HCT116 (cell line): ENCODE measurements around the gene TMEM50B. TPM values are rescaled to one million over a fixed set of nuclear protein-coding genes. Genes with fewer than 3 reads are reported as not detected.

Source experiments
- ATAC-seq: fragments of 200-7000 bp; cut with Tn5 transposase; 2 replicates; pipeline ENCODE4 v1.9.1; 2020; ENCODE audit warnings: mild to moderate bottlenecking, moderate library complexity
- BruUV-seq: library from RNA; stranded (reverse); fragments of 400-500 nt; replicated peaks from 2 replicates; lab custom pipeline; 2021; lab: Mats Ljungman, UMichigan
- CTCF ChIA-PET: fragments of 300-600 bp; sonication (Branson Sonifier 250); formaldehyde crosslinking; loops from one replicate; lab custom pipeline; 2021; ENCODE audit warnings: antibody characterized with exemption; lab: Charles Lee
- POLR2A ChIA-PET: fragments of 300-600, 350-600 bp; sonication (Branson Sonifier 250); formaldehyde crosslinking; loops from one replicate; lab custom pipeline; 2021; ENCODE audit warnings: antibody characterized with exemption; lab: Charles Lee
- RAD21 ChIA-PET, 2 experiments: fragments of 300-600 bp; sonication (Branson Sonifier 250); formaldehyde crosslinking; loops; one replicate each; lab custom pipeline; 2023; ENCODE audit warnings: low total read pairs in 2 of 2; ENCODE audit not compliant: uncharacterized antibody in 2 of 2, unreplicated experiment in 2 of 2, low non-redundant PET in 1 of 2; lab: Charles Lee
- DNase-seq: peaks from one replicate; pipeline ENCODE4 v3.0.0-alpha.2; 2010; ENCODE audit warnings: low read depth, low spot score
- H2AFZ ChIP-seq: fragments of 200-600 bp; shearing (Covaris generic), sonication (generic); 2 replicates; pipeline ENCODE4 v1.6.1; 2017; ENCODE audit warnings: low read depth, mixed run types, mixed read lengths, antibody characterized with exemption, low read length; ENCODE audit not compliant: poor library complexity, severe bottlenecking
- H3K27ac ChIP-seq: 2 replicates; pipeline ENCODE4 v1.5.1; 2012; ENCODE audit warnings: low read depth, low read length
- H3K27me3 ChIP-seq: fragments of 200-600 bp; sonication (generic); 2 replicates; pipeline ENCODE4 v1.6.1; 2016; ENCODE audit warnings: mixed run types, low read length, mixed read lengths; ENCODE audit not compliant: insufficient read depth
- H3K36me3 ChIP-seq, 2 experiments: fragments of 200-500 bp in 1 of 2; fragments of 200-600 bp in 1 of 2; sonication (Bioruptor generic) in 1 of 2; sonication (generic) in 1 of 2; 2 replicates each; pipeline versions ENCODE4 v1.5.1 to v1.6.1; 2014 to 2016; ENCODE audit warnings: low read length in 2 of 2, inconsistent platforms in 1 of 2, mixed read lengths in 1 of 2, mixed run types in 1 of 2; ENCODE audit not compliant: insufficient read depth in 2 of 2, control insufficient read depth in 1 of 2
- H3K4me1 ChIP-seq, 2 experiments: fragments of 200-600 bp in 1 of 2; sonication (generic) in 1 of 2; 2 replicates each; pipeline versions ENCODE4 v1.5.1 to v1.6.1; 2012 to 2017; ENCODE audit warnings: low read length in 2 of 2, inconsistent platforms in 1 of 2, mild to moderate bottlenecking in 1 of 2, mixed read lengths in 1 of 2, mixed run types in 1 of 2, moderate library complexity in 1 of 2; ENCODE audit not compliant: insufficient read depth in 2 of 2, control insufficient read depth in 1 of 2
- H3K4me2 ChIP-seq: fragments of 200-600 bp; sonication (generic); 2 replicates; pipeline ENCODE4 v1.6.1; 2017; ENCODE audit warnings: mixed run types, low read length, mixed read lengths
- H3K4me3 ChIP-seq, 2 experiments: fragments of 200-600 bp in 1 of 2; sonication (generic) in 1 of 2; replicated peaks in 1 of 2; 2 replicates each; pipeline ENCODE4 v1.5.1; 2011 to 2016; ENCODE audit warnings: low read length in 2 of 2, control low read depth in 1 of 2, low read depth in 1 of 2, mild to moderate bottlenecking in 1 of 2, mixed read lengths in 1 of 2, mixed run types in 1 of 2
- H3K79me2 ChIP-seq: fragments of 200-600 bp; sonication (generic); 2 replicates; pipeline ENCODE4 v1.6.1; 2017; ENCODE audit warnings: mild to moderate bottlenecking, mixed run types, low read length, moderate library complexity, mixed read lengths; ENCODE audit not compliant: insufficient read depth
- H3K9ac ChIP-seq: fragments of 200-600 bp; sonication (generic); 2 replicates; pipeline ENCODE4 v1.6.1; 2016; ENCODE audit warnings: low read length, mixed read lengths
- H3K9me2 ChIP-seq: fragments of 200-600 bp; sonication (generic), shearing (Covaris generic); 2 replicates; pipeline ENCODE4 v1.6.1; 2017; ENCODE audit warnings: mixed run types, mild to moderate bottlenecking, moderate library complexity; ENCODE audit not compliant: insufficient read depth
- H3K9me3 ChIP-seq, 2 experiments: fragments of 200-500 bp in 1 of 2; fragments of 200-600 bp in 1 of 2; sonication (Bioruptor generic) in 1 of 2; sonication (generic) in 1 of 2; 2 replicates each; pipeline ENCODE4 v1.6.1; 2014 to 2017; ENCODE audit warnings: low read length in 2 of 2, mixed read lengths in 2 of 2, inconsistent platforms in 1 of 2, low read depth in 1 of 2, mild to moderate bottlenecking in 1 of 2, mixed run types in 1 of 2, moderate library complexity in 1 of 2; ENCODE audit not compliant: control insufficient read depth in 1 of 2, insufficient read depth in 1 of 2
- H4K20me1 ChIP-seq: fragments of 200-600 bp; sonication (generic), shearing (Covaris generic); 2 replicates; pipeline ENCODE4 v1.6.1; 2017; ENCODE audit warnings: mixed run types, mild to moderate bottlenecking, moderate library complexity; ENCODE audit not compliant: insufficient read depth
- CEBPB ChIP-seq: IDR thresholded peaks from 2 replicates; pipeline ENCODE4 v1.6.1; 2012; ENCODE audit warnings: low read depth
- ELF1 ChIP-seq: IDR thresholded peaks from 2 replicates; pipeline ENCODE4 v1.6.1; 2012; ENCODE audit warnings: low read depth, borderline replicate concordance
- POLR2A ChIP-seq: IDR thresholded peaks from 2 replicates; pipeline ENCODE4 v1.7.0; 2011; ENCODE audit warnings: borderline replicate concordance; ENCODE audit not compliant: insufficient read depth, insufficient read length; ENCODE audit errors: extremely low read depth
- REST ChIP-seq: IDR thresholded peaks from 2 replicates; pipeline ENCODE4 v1.6.1; 2012; ENCODE audit warnings: low read depth
- SRF ChIP-seq: IDR thresholded peaks from 2 replicates; pipeline ENCODE4 v1.6.1; 2012; ENCODE audit warnings: low read depth
- ZFX ChIP-seq: fragments of 450-650 bp; IDR thresholded peaks from 2 replicates; pipeline ENCODE4 v1.6.1; 2017
- intact Hi-C: fragments of 100-400 bp; cut with micrococcal nuclease; formaldehyde crosslinking; loops from 2 replicates; pipeline ENCODE4 v1.10.0; 2022
- total RNA-seq: library from RNA; stranded (reverse); gene quantifications from one replicate; pipeline ENCODE4 v1.2.1, GENCODE V29; 2021; ENCODE audit not compliant: unreplicated experiment

The TMEM50B gene
- total RNA-seq, 1 experiment from 2014 or later = 18.8 TPM

GRCh38 chr21:33477066-33477465, 2.7 kb downstream of the TMEM50B start:
- ChIA-PET POLR2A (interaction anchor here (1.3 kb wide), 1 partner anchor 15 kb away, joined by 4 read pairs; the partner anchor contains the start of gene DNAJC28), CTCF (interaction anchor here (0.6 to 1.2 kb wide), 2 partner anchors 277 to 706 kb away, joined by 3 to 4 read pairs; partner anchors contain the start of gene PAXBP1), RAD21 (no interaction called here)
- TF ChIP-seq CEBPB (no peak), ELF1 (no peak)
- Histone ChIP-seq H3K9me3 (0 out of 4 replicates have a peak, but pooled peaks cover 0 to 6% of the 10 kb centered on the region in 2 experiments), H3K9me2 (no peaks in the 10 kb centered on the region), H3K4me2 (no peak overlapping the region), H2AFZ (no peak overlapping the region), H3K4me1 (peaks cover 5 to 13% of the 10 kb centered on the region in 2 experiments), H4K20me1 (no peaks in the 10 kb centered on the region), H3K36me3 (no peaks in the 10 kb centered on the region), H3K27me3 (no peaks in the 10 kb centered on the region), H3K27ac (no peak overlapping the region), H3K4me3 (no peak overlapping the region), H3K9ac (no peak overlapping the region), H3K79me2 (peaks cover 15% of the 10 kb centered on the region; the same call in 1 of the 2 replicates)
- intact Hi-C loops = no loop called here
- DNase-seq (no peak), ATAC-seq (no peak)
- BruUV-seq = no TSS peak

GRCh38 chr21:33473344-33473743, 6.4 kb downstream of the TMEM50B start:
- BruUV-seq = no TSS peak
- H3K9me2 ChIP-seq = no peaks in the 10 kb centered on the region
- DNase-seq = no peak
- no peak overlapping the region for H3K4me3 ChIP-seq
- intact Hi-C loops = no loop called here
- H3K36me3 ChIP-seq = no peaks in the 10 kb centered on the region
- ATAC-seq = no peak
- H4K20me1 ChIP-seq = no peaks in the 10 kb centered on the region
- no peak overlapping the region for H3K9ac ChIP-seq
- TF ChIP-seq POLR2A = no peak
- no peak for TF ChIP-seq ZFX
- TF ChIP-seq SRF = no peak
- no peak for TF ChIP-seq REST
- H3K4me2 ChIP-seq = no peak overlapping the region
- H3K4me1 ChIP-seq = peaks cover 2 to 3% of the 10 kb centered on the region in 2 experiments
- H3K27ac ChIP-seq = no peak overlapping the region
- ChIA-PET POLR2A (no interaction called here), RAD21 (interaction anchor here in 1 of 2 experiments (0.7 kb wide), 1 partner anchor 273 kb away, joined by 4 read pairs; no protein-coding TSS in a partner anchor), CTCF (no interaction called here)
- no peak overlapping the region for H2AFZ ChIP-seq
- H3K9me3 ChIP-seq = 0 out of 4 replicates have a peak, but pooled peaks cover 0 to 6% of the 10 kb centered on the region in 2 experiments
- H3K27me3 ChIP-seq = no peaks in the 10 kb centered on the region
- H3K79me2 ChIP-seq = peaks cover 7% of the 10 kb centered on the region; the same call in 1 of the 2 replicates
